K562 (cell line): ENCODE results near the gene CD164L2. TPM values are rescaled to one million over a fixed set of nuclear protein-coding genes. Genes with fewer than 3 reads are reported as not detected.

Source experiments
- polyA plus RNA-seq, 8 experiments: library from polyadenylated mRNA; depleted of rRNA in 4 of 8; stranded (reverse) in 5 of 8; unstranded in 3 of 8; fragments of >200 nt; fragmentation: Nextera tagmentation in 2 of 8; fragmentation: Illumina TruSeq in 1 of 8; extraction: Ambion mirVana in 2 of 8; extraction: Trizol in 1 of 8; gene quantifications; 2 replicates each; pipeline versions ENCODE4 v1.2.1 to v1.2.3, GENCODE V29; 2011 to 2014; ENCODE audit warnings: inconsistent platforms in 1 of 8, missing spikeins in 1 of 8
- total RNA-seq, 7 experiments: library from RNA; depleted of rRNA in 6 of 7; stranded (reverse); fragments of >200 nt in 6 of 7; fragmentation: Illumina TruSeq in 2 of 7; extraction: Trizol in 2 of 7; gene quantifications; 2 replicates each; pipeline versions ENCODE4 v1.2.1 to v1.2.3, GENCODE V29; 2011 to 2021; ENCODE audit warnings: low replicate concordance in 1 of 7
- TF ChIP-seq, protein P1 (sequence below): fragments of 450-650 bp; IDR thresholded peaks from 2 replicates; pipeline ENCODE4 v1.6.1; 2016; ENCODE audit warnings: mild to moderate bottlenecking, moderate library complexity

The CD164L2 gene
- total and polyA plus RNA-seq, 9 of the 15 experiments (the other 6 are each of a cell fraction or from before 2014, with no cell fraction given), result 0.08 to 0.92 (median 0.38) TPM; not detected in 1

DNA sequence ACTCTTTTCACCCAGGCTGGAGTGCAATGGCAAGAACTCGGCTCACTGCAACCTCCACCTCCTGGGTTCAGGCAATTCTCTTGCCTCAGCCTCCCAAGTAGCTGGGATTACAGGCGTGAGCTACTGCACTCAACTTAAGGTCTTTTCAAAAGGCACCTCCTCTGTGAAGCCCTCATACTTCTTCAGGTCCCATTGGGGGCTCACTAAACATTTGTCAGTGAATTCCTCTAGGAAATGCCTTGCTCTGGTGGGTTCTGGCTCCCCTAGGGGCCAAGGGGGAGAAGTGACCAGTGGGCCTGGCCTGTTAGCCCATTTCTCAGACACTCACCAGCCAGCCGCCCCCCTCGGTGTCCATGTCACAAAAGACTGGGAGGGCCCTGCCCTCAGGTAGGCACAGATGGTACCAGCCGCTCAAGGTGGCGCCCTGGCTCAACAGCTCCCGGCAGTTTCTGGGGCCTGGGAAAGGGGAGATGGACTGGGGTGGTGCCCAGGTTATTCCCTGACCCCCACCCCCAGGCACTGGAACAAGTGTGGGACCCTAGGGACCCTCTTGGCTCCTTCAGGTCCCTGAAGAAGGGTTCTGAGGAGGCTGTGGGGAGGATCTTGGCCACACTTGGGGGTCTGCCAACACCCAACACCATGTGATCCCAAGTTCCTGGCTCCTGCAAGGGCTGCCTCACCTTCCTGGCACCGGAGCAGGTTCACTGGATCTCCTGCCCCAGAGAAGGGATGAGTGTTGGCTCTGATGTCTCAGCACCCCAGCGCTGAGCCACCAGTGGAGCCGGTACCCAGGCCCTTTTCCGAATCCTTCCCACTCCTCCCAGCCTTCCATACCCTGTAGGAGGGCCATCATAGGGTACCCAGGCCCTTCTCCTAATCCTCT lies 10.1 kb downstream of the CD164L2 start (continued):
- TF ChIP-seq, protein P1, sequence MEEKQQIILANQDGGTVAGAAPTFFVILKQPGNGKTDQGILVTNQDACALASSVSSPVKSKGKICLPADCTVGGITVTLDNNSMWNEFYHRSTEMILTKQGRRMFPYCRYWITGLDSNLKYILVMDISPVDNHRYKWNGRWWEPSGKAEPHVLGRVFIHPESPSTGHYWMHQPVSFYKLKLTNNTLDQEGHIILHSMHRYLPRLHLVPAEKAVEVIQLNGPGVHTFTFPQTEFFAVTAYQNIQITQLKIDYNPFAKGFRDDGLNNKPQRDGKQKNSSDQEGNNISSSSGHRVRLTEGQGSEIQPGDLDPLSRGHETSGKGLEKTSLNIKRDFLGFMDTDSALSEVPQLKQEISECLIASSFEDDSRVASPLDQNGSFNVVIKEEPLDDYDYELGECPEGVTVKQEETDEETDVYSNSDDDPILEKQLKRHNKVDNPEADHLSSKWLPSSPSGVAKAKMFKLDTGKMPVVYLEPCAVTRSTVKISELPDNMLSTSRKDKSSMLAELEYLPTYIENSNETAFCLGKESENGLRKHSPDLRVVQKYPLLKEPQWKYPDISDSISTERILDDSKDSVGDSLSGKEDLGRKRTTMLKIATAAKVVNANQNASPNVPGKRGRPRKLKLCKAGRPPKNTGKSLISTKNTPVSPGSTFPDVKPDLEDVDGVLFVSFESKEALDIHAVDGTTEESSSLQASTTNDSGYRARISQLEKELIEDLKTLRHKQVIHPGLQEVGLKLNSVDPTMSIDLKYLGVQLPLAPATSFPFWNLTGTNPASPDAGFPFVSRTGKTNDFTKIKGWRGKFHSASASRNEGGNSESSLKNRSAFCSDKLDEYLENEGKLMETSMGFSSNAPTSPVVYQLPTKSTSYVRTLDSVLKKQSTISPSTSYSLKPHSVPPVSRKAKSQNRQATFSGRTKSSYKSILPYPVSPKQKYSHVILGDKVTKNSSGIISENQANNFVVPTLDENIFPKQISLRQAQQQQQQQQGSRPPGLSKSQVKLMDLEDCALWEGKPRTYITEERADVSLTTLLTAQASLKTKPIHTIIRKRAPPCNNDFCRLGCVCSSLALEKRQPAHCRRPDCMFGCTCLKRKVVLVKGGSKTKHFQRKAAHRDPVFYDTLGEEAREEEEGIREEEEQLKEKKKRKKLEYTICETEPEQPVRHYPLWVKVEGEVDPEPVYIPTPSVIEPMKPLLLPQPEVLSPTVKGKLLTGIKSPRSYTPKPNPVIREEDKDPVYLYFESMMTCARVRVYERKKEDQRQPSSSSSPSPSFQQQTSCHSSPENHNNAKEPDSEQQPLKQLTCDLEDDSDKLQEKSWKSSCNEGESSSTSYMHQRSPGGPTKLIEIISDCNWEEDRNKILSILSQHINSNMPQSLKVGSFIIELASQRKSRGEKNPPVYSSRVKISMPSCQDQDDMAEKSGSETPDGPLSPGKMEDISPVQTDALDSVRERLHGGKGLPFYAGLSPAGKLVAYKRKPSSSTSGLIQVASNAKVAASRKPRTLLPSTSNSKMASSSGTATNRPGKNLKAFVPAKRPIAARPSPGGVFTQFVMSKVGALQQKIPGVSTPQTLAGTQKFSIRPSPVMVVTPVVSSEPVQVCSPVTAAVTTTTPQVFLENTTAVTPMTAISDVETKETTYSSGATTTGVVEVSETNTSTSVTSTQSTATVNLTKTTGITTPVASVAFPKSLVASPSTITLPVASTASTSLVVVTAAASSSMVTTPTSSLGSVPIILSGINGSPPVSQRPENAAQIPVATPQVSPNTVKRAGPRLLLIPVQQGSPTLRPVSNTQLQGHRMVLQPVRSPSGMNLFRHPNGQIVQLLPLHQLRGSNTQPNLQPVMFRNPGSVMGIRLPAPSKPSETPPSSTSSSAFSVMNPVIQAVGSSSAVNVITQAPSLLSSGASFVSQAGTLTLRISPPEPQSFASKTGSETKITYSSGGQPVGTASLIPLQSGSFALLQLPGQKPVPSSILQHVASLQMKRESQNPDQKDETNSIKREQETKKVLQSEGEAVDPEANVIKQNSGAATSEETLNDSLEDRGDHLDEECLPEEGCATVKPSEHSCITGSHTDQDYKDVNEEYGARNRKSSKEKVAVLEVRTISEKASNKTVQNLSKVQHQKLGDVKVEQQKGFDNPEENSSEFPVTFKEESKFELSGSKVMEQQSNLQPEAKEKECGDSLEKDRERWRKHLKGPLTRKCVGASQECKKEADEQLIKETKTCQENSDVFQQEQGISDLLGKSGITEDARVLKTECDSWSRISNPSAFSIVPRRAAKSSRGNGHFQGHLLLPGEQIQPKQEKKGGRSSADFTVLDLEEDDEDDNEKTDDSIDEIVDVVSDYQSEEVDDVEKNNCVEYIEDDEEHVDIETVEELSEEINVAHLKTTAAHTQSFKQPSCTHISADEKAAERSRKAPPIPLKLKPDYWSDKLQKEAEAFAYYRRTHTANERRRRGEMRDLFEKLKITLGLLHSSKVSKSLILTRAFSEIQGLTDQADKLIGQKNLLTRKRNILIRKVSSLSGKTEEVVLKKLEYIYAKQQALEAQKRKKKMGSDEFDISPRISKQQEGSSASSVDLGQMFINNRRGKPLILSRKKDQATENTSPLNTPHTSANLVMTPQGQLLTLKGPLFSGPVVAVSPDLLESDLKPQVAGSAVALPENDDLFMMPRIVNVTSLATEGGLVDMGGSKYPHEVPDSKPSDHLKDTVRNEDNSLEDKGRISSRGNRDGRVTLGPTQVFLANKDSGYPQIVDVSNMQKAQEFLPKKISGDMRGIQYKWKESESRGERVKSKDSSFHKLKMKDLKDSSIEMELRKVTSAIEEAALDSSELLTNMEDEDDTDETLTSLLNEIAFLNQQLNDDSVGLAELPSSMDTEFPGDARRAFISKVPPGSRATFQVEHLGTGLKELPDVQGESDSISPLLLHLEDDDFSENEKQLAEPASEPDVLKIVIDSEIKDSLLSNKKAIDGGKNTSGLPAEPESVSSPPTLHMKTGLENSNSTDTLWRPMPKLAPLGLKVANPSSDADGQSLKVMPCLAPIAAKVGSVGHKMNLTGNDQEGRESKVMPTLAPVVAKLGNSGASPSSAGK, result no peak
